GM19397 (cell line): ENCODE results near the gene TSHB.

Experiments used
- ATAC-seq: cut with Tn5 transposase; IDR thresholded peaks from one replicate; pipeline ENCODE4 v1.9.1; 2021; ENCODE audit warnings: mild to moderate bottlenecking, moderate library complexity; ENCODE audit not compliant: unreplicated experiment

The TSHB gene

GRCh38 chr1:115057661-115058254, 28.1 kb downstream of the TSHB start:
- ATAC-seq, result no peak

GRCh38 chr1:115059316-115059715, 29.7 kb downstream of the TSHB start:
- no peak for ATAC-seq

GRCh38 chr1:115060501-115060900, 30.9 kb downstream of the TSHB start:
- no peak for ATAC-seq

- ATAC-seq, result no peak
Measured at GRCh38 chr1:115062542-115063004, 32.9 kb downstream of the TSHB start.

- no peak for ATAC-seq
Measured at GRCh38 chr1:115063228-115063901, 33.7 kb downstream of the TSHB start.

- ATAC-seq, result no peak
Measured at GRCh38 chr1:115064461-115064860, 34.8 kb downstream of the TSHB start.

GRCh38 chr1:115065021-115065420, 35.4 kb downstream of the TSHB start:
- no peak for ATAC-seq

GRCh38 chr1:115067161-115067859, 37.7 kb downstream of the TSHB start:
- ATAC-seq, result no peak

- no peak for ATAC-seq
Measured at GRCh38 chr1:115068826-115069585, 39.4 kb downstream of the TSHB start.

- ATAC-seq, result no peak
Measured at GRCh38 chr1:115069659-115070308, 40.2 kb downstream of the TSHB start.

- ATAC-seq, result no peak
Measured at GRCh38 chr1:115071012-115071664, 41.5 kb downstream of the TSHB start.

GRCh38 chr1:115073298-115074087, 43.9 kb downstream of the TSHB start:
- no peak for ATAC-seq

- no peak for ATAC-seq
Measured at GRCh38 chr1:115074839-115075534, 45.4 kb downstream of the TSHB start.

GRCh38 chr1:115076384-115076915, 46.8 kb downstream of the TSHB start:
- ATAC-seq, result no peak

GRCh38 chr1:115077286-115077983, 47.8 kb downstream of the TSHB start:
- no peak for ATAC-seq

- ATAC-seq, result no peak
Measured at GRCh38 chr1:115077984-115078330, 48.3 kb downstream of the TSHB start.

- no peak for ATAC-seq
Measured at GRCh38 chr1:115078708-115079107, 49.1 kb downstream of the TSHB start.

GRCh38 chr1:115082949-115083348, 53.3 kb downstream of the TSHB start:
- ATAC-seq, result no peak
